Osteoblast (primary cell): ENCODE measurements around the gene TMEM108. TPM values are rescaled to one million over a fixed set of nuclear protein-coding genes. Genes with fewer than 3 reads are reported as not detected.
"Not testable (repeated sequence)": the region's sequence is repeated elsewhere in the genome, so short reads cannot be mapped to it uniquely, and the experiment has no call there.

ENCODE experiments used
- DNase-seq: peaks from one replicate; pipeline ENCODE4 v3.0.0; 2011; ENCODE audit warnings: low spot score, mixed read lengths; ENCODE audit not compliant: insufficient read length; ENCODE audit errors: missing footprints
- H2AFZ ChIP-seq: 2 replicates; pipeline ENCODE4 v1.6.0; 2011; ENCODE audit warnings: mild to moderate bottlenecking, low read length
- H3K27ac ChIP-seq: 2 replicates; pipeline ENCODE4 v1.5.1; 2011; ENCODE audit warnings: mild to moderate bottlenecking, low read depth, low read length, moderate library complexity
- H3K27me3 ChIP-seq: 2 replicates; pipeline ENCODE4 v1.6.0; 2012; ENCODE audit warnings: mild to moderate bottlenecking, control low read depth, inconsistent platforms, low read length, moderate library complexity; ENCODE audit not compliant: insufficient read depth
- H3K36me3 ChIP-seq: 2 replicates; pipeline ENCODE4 v1.5.1; 2011; ENCODE audit warnings: mild to moderate bottlenecking, low read length, control low read depth, moderate library complexity; ENCODE audit not compliant: insufficient read depth
- H3K4me1 ChIP-seq: 2 replicates; pipeline ENCODE4 v1.5.1; 2011; ENCODE audit warnings: mild to moderate bottlenecking, low read length, control low read depth, moderate library complexity; ENCODE audit not compliant: insufficient read depth
- H3K4me2 ChIP-seq: 2 replicates; pipeline ENCODE4 v1.6.0; 2011; ENCODE audit warnings: mild to moderate bottlenecking, low read length; ENCODE audit not compliant: insufficient read depth
- H3K4me3 ChIP-seq: fragments of 200-600 bp; sonication (generic); 3 replicates; pipeline ENCODE4 v1.5.1; 2012; ENCODE audit warnings: mild to moderate bottlenecking, low read length, inconsistent platforms; ENCODE audit not compliant: insufficient read depth
- H3K79me2 ChIP-seq: 2 replicates; pipeline ENCODE4 v1.6.0; 2012; ENCODE audit warnings: mild to moderate bottlenecking, low read length, control low read depth, inconsistent platforms; ENCODE audit not compliant: insufficient read depth
- H3K9me3 ChIP-seq: 2 replicates; pipeline ENCODE4 v1.5.1; 2011; ENCODE audit warnings: low read depth, low read length, control low read depth
- H4K20me1 ChIP-seq: 2 replicates; pipeline ENCODE4 v1.6.0; 2012; ENCODE audit warnings: mild to moderate bottlenecking, low read length, control low read depth; ENCODE audit not compliant: insufficient read depth
- CTCF ChIP-seq: IDR thresholded peaks from 2 replicates; pipeline ENCODE4 v1.5.1; 2011; ENCODE audit warnings: mild to moderate bottlenecking, low read depth, low read length, moderate library complexity; ENCODE audit errors: extremely low read depth
- total RNA-seq: library from RNA; depleted of rRNA; stranded (reverse); fragments of >200 nt; gene quantifications from 2 replicates; pipeline ENCODE4 v1.2.3, GENCODE V29; 2012

Gene TMEM108
- total RNA-seq, 1 donor, result 0.36 TPM

GRCh38 chr3:133007601-133008000 is 30.6 kb upstream of the TMEM108 start:
- H3K4me2 ChIP-seq, result no peak overlapping the region
- no peak overlapping the region for H3K27ac ChIP-seq
- H3K4me3 ChIP-seq, result no peak overlapping the region
- no peaks in the 10 kb centered on the region for H3K79me2 ChIP-seq
- H3K9me3 ChIP-seq, result no peaks in the 10 kb centered on the region
- H2AFZ ChIP-seq, result no peak overlapping the region
- no peaks in the 10 kb centered on the region for H3K4me1 ChIP-seq
- no peaks in the 10 kb centered on the region for H3K36me3 ChIP-seq
- no peak for TF ChIP-seq CTCF
- no peaks in the 10 kb centered on the region for H3K27me3 ChIP-seq
- H4K20me1 ChIP-seq, result no peaks in the 10 kb centered on the region
- DNase-seq, result no peak

GRCh38 chr3:133014325-133014724 is 23.9 kb upstream of the TMEM108 start:
- H3K4me3 ChIP-seq, result no peak overlapping the region
- no peaks in the 10 kb centered on the region for H3K4me1 ChIP-seq
- no peaks in the 10 kb centered on the region for H3K79me2 ChIP-seq
- no peaks in the 10 kb centered on the region for H3K36me3 ChIP-seq
- H3K27me3 ChIP-seq, result no peaks in the 10 kb centered on the region
- no peak overlapping the region for H2AFZ ChIP-seq
- H4K20me1 ChIP-seq, result no peaks in the 10 kb centered on the region
- no peak for DNase-seq
- TF ChIP-seq CTCF, result no peak
- H3K27ac ChIP-seq, result no peak overlapping the region
- no peak overlapping the region for H3K4me2 ChIP-seq
- no peaks in the 10 kb centered on the region for H3K9me3 ChIP-seq

- H3K27ac ChIP-seq, H3K4me1 ChIP-seq: not testable (repeated sequence)
These were observed 22.6 kb upstream of the TMEM108 start for GRCh38 chr3:133015573-133015972.

GRCh38 chr3:133016838-133017309 is 21.3 kb upstream of the TMEM108 start:
- Histone ChIP-seq H4K20me1 (no peaks in the 10 kb centered on the region), H3K36me3 (no peaks in the 10 kb centered on the region), H2AFZ (no peak overlapping the region), H3K4me3 (no peak overlapping the region), H3K4me2 (no peak overlapping the region), H3K27ac (no peak overlapping the region), H3K9me3 (no peaks in the 10 kb centered on the region), H3K27me3 (peaks cover 4% of the 10 kb centered on the region), H3K4me1 (no peaks in the 10 kb centered on the region), H3K79me2 (no peaks in the 10 kb centered on the region)
- DNase-seq, result no peak
- TF ChIP-seq CTCF, result no peak

More at GRCh38 chr3:133015573-133015972, 22.6 kb upstream of the TMEM108 start:
- not testable (repeated sequence) for DNase-seq, H4K20me1 ChIP-seq, H3K4me3 ChIP-seq, H3K36me3 ChIP-seq, H3K79me2 ChIP-seq, H3K27me3 ChIP-seq, H2AFZ ChIP-seq, H3K9me3 ChIP-seq, H3K4me2 ChIP-seq
